Stimulated activated CD4-positive, alpha-beta T cell treated with anti-CD3 and anti-CD28 coated beads, TNF-alpha, amount 100 ng/mL, for 4 hours (primary cell): ENCODE measurements around the gene SPSB1.

Experiments
- DNase-seq, 3 experiments: peaks; one replicate each; pipeline ENCODE4 v3.0.0-alpha.2; 2020; ENCODE audit warnings: low read depth in 3 of 3

Gene SPSB1

GRCh38 chr1:9317591-9318417 lies 25.1 kb downstream of the SPSB1 start:
- DNase-seq, result no peak

- no peak for DNase-seq
Observed at GRCh38 chr1:9319208-9319788, 26.6 kb downstream of the SPSB1 start.

DNA sequence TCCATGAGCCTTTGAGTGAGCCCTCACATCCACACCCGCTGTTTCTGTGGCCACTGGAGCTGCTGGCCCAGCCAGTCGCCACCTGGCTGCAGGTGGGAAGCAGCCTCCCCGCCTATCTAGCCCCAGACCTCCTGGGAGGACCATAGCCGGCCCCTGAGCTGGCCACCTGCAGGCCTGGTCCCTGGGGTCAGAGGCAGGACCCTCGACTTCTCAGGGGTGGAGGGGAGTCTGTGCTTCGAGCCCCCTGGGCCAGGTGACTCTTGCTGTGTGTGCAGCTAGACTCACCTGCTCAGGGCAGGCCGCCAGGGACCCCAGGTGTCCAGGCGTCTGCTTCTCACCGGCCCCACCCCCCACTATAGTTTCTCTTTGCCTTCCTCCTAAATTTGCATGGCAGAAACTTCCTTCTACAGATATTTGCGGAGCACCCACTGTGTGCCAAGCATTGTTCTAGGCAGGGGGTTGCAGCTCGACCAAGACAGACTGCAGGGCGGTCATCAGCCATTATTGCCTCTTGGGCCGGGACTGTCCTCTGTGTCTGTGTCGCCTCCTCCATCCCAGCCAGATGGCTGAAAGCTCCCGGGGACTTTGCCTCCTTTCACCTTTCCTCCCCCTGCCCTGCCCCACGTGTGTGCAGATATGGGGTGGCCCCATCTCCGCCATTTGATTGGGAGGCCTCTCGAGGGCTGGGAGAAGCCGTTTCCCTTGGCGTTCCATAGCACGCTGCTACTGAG lies 27.3 kb downstream of the SPSB1 start:
- no peak for DNase-seq

DNA sequence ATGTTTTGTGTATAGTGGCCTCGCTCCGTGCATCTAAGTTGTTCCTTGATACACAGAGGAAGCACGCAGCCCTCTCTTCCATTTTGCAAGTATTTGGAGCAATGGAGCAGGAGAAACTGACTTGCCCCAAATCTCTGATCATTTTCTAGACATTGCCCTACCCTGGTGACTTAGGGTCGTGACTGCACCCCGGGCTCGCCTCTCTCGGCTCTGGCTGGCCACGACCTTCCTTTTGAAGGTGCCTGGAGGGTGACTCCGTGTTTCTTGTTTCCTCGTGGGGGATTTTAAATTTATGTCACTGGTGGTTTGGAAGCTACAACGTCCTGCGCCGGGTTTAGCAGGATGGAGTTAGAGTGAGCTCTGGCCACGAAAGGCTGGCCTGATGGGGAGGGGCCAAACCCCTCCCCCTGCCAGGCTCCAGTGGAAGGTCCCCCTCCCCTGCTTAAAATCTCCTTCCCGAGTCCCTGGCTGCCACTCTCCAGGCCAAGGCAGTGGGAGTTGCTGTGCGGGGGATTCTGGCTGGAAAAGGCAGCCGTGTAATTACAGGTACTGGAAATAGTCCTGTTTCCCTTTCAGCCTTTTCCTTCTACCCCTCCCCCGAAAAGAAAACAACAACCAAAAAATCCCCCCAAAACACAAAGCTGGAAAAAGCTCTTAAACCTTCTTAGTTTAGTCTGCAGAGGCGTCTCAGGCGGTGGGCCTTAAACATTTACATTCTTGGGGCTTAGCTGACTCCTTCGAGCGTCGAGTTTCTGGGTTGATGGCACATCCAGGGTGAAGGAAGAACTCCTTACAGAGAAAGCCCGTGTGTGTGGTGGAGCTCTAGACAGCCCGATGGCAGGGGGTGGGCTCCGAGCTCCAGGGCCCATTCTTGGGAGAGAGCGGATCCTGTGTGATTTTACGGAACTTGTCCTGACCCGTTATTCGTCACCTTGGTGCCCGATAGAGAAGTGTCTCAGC lies 28.1 kb downstream of the SPSB1 start:
- no peak for DNase-seq

GRCh38 chr1:9321480-9321849 lies 28.8 kb downstream of the SPSB1 start:
- no peak for DNase-seq

GRCh38 chr1:9321986-9322660 lies 29.4 kb downstream of the SPSB1 start:
- DNase-seq, result no peak

GRCh38 chr1:9322661-9323244 lies 30.1 kb downstream of the SPSB1 start:
- no peak for DNase-seq

DNA sequence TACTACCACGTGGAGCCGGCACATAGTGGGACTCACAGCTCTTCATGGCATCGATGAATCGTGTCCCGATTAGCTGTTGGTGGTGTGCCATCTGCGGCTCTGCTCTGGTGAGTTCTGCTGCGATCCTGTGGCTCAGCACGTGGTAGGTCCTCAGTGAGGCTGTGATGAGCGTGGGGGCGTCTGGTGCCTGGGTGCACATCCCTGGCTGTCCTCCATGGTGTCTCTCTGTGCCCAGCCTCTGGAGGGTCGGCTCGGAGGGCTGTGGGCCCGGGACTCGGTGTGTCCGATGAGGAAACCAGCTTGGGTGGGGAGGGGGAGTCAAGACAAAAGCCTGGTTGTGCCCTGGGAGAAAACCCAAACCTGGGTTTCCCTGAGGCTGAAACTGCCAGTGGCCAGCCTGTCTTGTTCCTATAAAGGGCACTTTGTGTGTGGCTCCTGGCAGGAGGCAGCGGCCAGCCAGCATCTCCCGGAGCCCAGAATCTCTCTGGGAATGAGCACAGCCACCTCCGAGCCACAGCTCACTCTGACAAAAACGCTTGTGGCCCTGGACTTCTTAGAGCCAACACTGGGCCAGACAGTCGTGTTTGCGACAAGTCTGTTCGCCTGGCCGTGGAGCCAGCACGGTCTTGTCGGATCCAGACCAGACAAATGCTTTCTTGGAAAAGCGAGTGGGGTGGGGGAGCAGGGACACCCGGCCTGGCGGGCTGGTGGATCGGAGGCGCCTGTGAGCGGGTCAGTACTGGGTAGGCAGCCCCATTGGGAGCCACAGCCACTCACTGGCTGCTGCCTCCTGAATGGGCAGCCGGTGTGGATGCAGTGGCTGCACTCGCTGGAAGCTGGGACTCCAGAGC lies 31.8 kb downstream of the SPSB1 start:
- no peak for DNase-seq

GRCh38 chr1:9326596-9326995 lies 33.9 kb downstream of the SPSB1 start:
- no peak for DNase-seq

DNA sequence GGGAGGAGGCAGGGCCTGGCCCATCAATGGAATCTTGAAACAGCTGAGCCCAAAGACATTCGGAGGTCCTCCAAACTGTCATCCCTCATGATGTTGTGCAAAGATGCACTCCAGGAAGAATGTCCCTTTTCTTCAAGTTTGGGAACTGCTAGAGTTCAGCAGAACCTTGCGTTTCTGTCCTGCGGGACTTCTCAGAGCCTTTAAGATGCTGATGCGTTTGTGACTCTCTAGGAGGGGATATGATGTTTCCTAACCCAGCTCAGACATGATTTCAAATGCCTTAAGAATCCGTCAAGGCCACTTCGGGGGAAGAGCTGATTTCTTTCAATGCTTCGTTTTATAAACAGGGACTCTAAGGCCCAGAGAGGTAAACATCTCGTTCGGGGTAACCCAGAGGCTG lies 35.5 kb downstream of the SPSB1 start:
- DNase-seq, result no peak

GRCh38 chr1:9328715-9329114 lies 36.0 kb downstream of the SPSB1 start:
- DNase-seq, result no peak

DNA sequence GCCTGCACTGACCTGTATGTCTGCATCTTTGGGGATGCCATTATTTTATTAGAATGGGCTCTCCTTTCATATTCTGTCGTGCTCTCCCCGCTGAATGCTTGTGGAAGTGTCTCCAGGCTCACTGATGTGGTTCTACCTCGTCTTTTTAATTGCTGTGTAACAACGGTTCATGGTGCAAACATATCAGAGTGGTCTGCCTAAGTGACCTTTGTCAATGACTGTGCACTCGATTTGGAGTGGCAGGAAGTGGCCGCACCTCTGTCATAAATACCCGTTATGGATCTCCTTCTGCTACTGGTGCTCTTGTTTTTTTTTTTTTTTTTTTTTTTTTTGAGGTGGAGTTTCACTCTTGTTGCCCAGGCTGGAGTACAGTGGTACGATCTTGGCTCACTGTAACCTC lies 38.3 kb downstream of the SPSB1 start:
- DNase-seq, result no peak

DNA sequence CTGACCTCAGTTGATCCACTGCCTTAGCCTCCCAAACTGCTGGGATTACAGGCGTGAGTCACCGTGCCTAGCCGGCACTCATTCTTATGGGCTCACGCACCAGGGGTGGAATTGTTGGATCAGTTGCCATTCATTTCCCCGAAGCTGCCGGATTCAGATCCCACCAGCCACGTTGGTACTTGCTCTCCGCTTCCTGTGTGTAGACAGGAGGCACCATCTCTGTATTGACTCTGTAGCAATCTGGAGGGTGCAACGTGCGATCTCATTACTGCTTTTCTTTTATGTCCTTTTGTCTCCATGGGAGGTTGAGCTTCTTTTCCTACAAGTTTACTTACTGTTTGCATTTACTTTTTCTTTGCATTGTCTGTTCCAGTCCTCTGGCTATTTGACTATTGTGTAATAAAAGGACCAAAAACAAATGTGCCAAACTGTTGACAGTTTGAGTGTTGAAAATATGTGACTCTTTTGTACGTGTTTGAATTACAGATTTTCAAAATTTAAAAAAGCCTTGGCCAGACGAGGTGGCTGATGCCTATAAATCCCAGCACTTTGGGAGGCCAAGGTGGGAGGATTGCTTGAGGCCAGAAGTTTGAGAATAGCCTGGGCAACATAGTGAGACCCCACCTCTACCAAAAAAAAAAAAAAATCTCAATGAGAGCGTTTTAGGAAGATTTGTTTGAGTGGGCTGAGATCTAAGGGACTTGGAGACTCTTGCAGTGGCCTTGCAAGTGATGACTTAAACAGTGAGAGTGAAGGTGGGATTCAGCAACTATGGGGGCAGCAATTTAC lies 39.1 kb downstream of the SPSB1 start:
- DNase-seq, result no peak

DNA sequence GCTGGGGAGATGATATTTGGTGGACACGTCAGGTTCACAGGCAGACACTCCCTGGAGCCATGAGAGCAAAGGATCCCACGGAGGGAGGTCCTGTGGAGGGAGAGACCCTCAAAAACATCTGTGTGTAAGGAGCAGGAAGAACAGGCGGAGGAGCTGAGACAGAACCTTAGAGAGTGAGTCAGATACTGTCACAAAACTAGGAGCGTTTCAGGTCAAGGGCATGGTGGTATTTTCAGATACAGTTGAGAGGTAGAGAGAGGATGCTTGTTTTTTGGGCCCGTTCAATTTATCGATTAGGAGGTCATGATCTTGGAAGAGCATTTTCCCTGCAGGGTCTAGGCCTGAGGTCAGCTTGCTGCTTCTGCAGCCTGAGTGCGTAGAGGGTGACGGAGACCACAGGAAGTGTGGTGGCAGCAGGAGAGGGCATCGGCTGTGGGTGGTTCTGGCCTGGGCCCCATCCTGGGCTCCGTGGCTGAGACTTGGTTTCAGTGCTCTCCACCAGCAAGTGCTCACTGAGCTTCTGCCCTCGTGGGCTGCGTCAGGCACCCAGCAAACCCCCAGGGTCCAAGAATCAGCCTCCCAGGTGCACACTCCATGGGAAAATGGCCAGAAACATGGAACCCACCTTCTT lies 39.9 kb downstream of the SPSB1 start:
- DNase-seq, result no peak

DNA sequence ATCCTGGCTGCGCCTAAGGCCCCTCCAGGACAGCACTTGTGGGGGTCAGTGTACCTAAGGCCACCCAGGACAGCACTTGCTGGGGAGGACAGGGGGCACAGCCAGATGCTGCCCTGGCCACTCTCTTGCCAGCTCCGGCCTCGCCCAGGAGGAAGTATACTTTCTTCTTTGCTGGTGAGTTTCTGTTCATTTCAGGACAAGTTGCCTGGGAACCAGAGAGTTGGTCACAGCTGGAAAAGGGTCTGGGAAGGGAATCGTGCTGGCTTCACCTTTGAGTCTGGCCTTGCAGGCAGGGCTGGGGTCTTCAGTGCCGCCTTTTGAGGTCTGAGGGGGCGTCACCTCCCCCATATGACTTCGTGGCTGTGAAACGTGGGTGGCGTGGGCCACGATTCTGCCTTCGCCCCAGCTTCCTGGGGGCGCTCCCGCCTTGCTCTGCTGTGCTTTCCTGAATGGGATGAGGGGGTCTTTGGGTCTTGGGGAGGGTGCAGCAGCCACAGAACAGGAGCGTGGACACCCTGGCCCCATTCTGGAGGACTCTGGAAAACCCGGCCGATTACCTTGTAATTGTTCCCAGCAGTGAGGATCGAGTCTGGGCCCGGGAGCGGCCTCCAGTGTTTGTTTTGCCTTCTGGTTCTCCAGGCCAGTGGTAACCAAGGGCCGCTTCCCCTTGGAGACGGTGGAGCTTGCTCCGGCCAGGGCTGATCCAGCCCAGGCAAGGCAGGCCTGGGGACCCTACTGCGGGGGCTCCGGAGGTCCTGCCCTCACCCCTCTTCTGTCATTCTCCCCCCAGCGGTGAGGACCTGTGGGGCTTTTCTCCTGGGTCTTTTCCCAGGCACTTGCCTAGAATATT lies 45.9 kb downstream of the SPSB1 start:
- DNase-seq, result no peak

DNA sequence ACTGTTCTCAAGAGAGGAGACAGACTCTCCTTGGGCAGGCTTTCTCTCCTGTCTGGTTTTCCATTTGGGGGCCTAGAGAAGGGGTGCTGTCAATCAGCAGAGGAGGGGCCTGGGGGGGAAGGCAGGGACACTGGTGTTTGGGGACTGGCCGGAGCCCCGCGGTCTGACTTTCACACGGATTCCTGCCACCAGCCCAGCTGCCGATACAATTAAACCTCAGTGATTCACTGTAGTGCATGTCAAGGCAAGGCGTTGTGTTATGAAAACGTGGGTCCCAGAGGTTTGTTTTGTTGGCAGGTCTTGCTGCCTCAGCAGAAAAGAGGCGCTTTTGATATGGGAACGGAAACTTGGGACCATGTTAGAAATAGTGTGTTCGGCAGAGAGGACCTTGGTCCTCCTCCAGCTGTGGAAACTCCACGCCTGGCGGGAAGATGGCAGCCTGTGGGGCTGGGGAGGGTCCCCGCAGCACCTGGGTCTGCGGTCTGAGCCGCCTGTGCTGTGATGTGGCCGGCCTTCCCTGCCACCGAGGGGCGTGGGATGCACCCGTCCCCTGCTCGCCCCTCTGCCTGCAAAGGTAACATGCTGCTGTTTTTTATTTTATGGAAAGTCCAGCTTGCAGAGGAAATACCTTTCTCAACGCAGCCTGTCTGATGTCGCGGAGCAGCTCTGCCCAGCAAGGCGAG lies 47.6 kb downstream of the SPSB1 start:
- DNase-seq, result no peak

GRCh38 chr1:9340864-9341263 lies 48.2 kb downstream of the SPSB1 start:
- DNase-seq, result no peak
